Body of pancreas (tissue), 4 donors: Measurements from ENCODE around the gene KLKB1. TPM values are rescaled to one million over a fixed set of nuclear protein-coding genes. Genes with fewer than 3 reads are reported as not detected.
"Not testable (repeated sequence)": the region's sequence is repeated elsewhere in the genome, so short reads cannot be mapped to it uniquely, and the experiment has no call there.

ENCODE experiments used
- ATAC-seq: fragments of 150-250 bp; one replicate; pipeline ENCODE4 v1.9.1; 2016
- DNase-seq, 4 donors: peaks; one replicate each; pipeline ENCODE4 v3.0.0-alpha.2; 2019
- H3K27ac ChIP-seq, 4 donors: fragments of 200-600 bp; sonication (generic); 1 replicate in 3 of 4; 2 replicates in 1 of 4; pipeline versions ENCODE4 v1.5.1 to v1.6.1; 2016 to 2019; ENCODE audit warnings: mild to moderate bottlenecking in 1 of 4, mixed read lengths in 1 of 4, moderate library complexity in 1 of 4
- H3K27me3 ChIP-seq, 2 donors: fragments of 200-600 bp; sonication (generic); one replicate each; pipeline ENCODE4 v1.6.0; 2016; ENCODE audit warnings: mild to moderate bottlenecking in 1 of 2
- H3K36me3 ChIP-seq, 2 donors: fragments of 200-600 bp; sonication (generic); replicated peaks in 1 of 2; 2 replicates each; pipeline ENCODE4 v1.5.1; 2016; ENCODE audit warnings: low read depth in 2 of 2; ENCODE audit not compliant: insufficient read depth in 1 of 2
- H3K4me1 ChIP-seq: fragments of 200-600 bp; sonication (generic); one replicate; pipeline ENCODE4 v1.6.0; 2016
- H3K4me3 ChIP-seq, 2 donors: fragments of 200-600 bp; sonication (generic); 1 replicate in 1 of 2; 2 replicates in 1 of 2; pipeline ENCODE4 v1.5.1; 2016 to 2019
- H3K9me3 ChIP-seq, 3 donors: fragments of 200-600 bp; sonication (generic); 1 replicate in 2 of 3; 2 replicates in 1 of 3; pipeline ENCODE4 v1.5.1; 2016
- POLR2A ChIP-seq, 3 donors: fragments of 450-650 bp; IDR thresholded peaks; one replicate each; pipeline ENCODE4 v1.6.1; 2016; ENCODE audit warnings: antibody characterized with exemption in 3 of 3, mild to moderate bottlenecking in 2 of 3
- WGBS, 2 donors: methylation state at CpG; one replicate each; pipeline ENCODE4 v1.1.5; 2017; 5-methylcytosine and 5-hydroxymethylcytosine counted together
- intact Hi-C: fragments of 100-400 bp; cut with DNase I; formaldehyde crosslinking; loops from one replicate; pipeline ENCODE4 v1.15.1; 2023
- total RNA-seq, 2 donors: library from RNA; depleted of rRNA; stranded (reverse); fragments of >200 nt; gene quantifications; one replicate each; pipeline ENCODE4 v1.1.0, GENCODE V29; 2016
- TF ChIP-seq, protein P1 (sequence below), 7 experiments: fragments of 450-650 bp in 4 of 7; fragments of 200-600 bp in 3 of 7; sonication (generic) in 3 of 7; IDR thresholded peaks; one replicate each; pipeline ENCODE4 v1.5.1; 2016 to 2019; ENCODE audit warnings: antibody characterized with exemption in 7 of 7

KLKB1 gene
- total RNA-seq, 2 donors from 2014 or later: 2.6 to 3.1 TPM

DNA sequence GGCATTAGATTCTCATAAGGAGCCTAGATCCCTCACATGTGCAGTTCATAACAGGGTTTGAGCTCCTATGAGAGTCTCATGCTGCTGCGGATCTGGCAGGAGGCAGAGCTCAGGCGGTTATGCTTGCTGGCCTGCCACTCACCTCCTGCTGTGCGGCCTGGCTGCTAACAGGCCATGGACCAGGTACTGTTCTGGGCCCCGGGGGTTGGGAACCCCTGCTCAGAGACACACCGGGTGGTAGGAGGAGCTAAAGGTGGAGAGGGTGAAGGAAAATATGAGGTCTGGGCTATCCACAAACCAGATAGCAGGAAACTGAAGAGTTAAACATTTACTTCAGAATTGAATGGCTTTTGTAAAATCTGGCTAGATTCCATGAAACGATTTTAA, 32.8 kb downstream of the KLKB1 start:
- H3K4me3 ChIP-seq: no peak overlapping the region
- intact Hi-C loops: no loop called here
- ATAC-seq: peak; percentile 60
- peak; percentile 48 to 65 (median 52) for DNase-seq
- no peaks in the 10 kb centered on the region for H3K27me3 ChIP-seq
- no peaks in the 10 kb centered on the region for H3K9me3 ChIP-seq
- peak overlapping the region; percentile 77 to 92 (median 84) for H3K27ac ChIP-seq
- no peaks in the 10 kb centered on the region for H3K36me3 ChIP-seq
- peaks cover 30% of the 10 kb centered on the region for H3K4me1 ChIP-seq
- 33 to 39% methylated on average over 4 to 6 of the region's 6 CpGs for WGBS, 2 donors
- TF ChIP-seq POLR2A (IDR thresholded peaks at IDR 0.05): peak in 1 of 3 donors; percentile 13
- TF ChIP-seq, protein P1, sequence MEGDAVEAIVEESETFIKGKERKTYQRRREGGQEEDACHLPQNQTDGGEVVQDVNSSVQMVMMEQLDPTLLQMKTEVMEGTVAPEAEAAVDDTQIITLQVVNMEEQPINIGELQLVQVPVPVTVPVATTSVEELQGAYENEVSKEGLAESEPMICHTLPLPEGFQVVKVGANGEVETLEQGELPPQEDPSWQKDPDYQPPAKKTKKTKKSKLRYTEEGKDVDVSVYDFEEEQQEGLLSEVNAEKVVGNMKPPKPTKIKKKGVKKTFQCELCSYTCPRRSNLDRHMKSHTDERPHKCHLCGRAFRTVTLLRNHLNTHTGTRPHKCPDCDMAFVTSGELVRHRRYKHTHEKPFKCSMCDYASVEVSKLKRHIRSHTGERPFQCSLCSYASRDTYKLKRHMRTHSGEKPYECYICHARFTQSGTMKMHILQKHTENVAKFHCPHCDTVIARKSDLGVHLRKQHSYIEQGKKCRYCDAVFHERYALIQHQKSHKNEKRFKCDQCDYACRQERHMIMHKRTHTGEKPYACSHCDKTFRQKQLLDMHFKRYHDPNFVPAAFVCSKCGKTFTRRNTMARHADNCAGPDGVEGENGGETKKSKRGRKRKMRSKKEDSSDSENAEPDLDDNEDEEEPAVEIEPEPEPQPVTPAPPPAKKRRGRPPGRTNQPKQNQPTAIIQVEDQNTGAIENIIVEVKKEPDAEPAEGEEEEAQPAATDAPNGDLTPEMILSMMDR (IDR thresholded peaks at IDR 0.05): no peak

DNA sequence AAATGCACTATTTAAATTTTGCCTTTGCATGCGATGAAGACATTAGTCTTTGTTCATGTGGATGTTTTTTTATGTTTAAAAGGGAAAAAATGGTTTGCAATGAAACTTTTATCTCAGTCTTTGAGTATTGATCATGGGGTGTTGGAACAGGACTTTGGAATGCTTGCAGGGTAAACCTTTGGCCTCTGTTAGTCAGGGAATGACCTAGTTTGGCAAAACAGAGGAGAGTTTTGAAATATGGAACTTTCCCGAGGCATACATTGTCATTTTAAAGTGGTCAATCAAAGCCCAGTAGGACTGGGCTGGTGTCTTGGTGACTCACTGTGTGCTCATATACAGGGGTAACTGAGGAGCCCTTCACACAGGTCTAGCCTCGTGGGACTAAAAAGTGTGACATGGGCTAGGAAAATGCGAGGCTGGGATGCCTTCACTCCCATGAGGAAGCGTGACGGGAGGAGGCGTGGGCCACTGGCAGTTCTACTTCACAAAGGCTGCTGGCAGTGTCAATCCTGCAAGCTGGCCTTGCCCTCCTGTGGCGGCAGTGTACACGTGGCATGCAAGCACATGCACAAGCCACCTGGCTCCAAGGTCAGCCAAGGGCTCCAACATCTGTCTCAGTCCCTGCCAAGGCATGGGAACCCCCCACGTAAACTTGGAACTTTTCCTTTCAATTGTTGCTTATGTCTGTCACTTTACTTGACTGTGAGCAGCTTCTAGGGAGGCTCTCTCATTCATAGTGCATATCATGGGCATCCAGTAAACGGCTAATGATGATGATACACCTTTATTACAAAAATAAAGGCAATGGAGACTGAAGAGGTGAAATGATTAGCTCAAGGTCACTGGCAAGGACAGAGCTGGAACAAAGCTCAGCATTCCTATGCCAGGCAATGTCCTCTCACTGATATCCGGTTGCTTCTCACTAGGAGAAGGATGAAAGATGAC, 33.5 kb downstream of the KLKB1 start:
- peak overlapping the region; percentile 77 to 92 (median 84) for H3K27ac ChIP-seq
- no peak overlapping the region for H3K4me3 ChIP-seq
- DNase-seq: peak; percentile 86 to 95 (median 92)
- peak in 1 of 3 donors; percentile 30 for TF ChIP-seq POLR2A (IDR thresholded peaks at IDR 0.05)
- TF ChIP-seq, protein P1 (IDR thresholded peaks at IDR 0.05): peak in 1 of 7 experiments; percentile 11
- WGBS, 2 donors: 3 to 16% methylated on average over 12 of the region's 12 CpGs
- intact Hi-C loops: no loop called here
- H3K36me3 ChIP-seq: no peaks in the 10 kb centered on the region
- H3K4me1 ChIP-seq: peaks cover 36% of the 10 kb centered on the region
- peak; percentile 86 for ATAC-seq
- no peaks in the 10 kb centered on the region for H3K9me3 ChIP-seq
- H3K27me3 ChIP-seq: no peaks in the 10 kb centered on the region

DNA sequence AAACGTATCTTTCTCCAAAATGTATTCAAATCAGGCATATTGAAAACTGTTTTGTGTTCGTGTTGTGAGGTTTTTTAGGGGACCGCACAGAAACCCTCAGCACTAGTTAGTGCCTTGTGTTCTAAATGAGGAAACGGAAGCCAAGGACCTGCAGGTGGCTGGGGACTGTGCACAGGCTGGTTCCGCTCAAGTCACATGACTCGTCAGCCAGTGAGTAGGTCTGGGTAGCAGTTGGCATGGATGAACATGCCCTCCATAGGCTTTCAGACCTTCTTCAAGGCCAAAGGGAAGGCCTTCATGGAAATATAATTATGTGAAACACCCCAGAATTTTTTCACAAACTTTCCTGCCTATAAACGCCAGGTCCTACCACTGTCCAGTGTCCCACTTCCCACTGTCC, 37.4 kb downstream of the KLKB1 start:
- intact Hi-C loops: no loop called here
- H3K27ac ChIP-seq: peak overlapping the region in 3 of 4 donors; percentile 81 to 87 (median 84)
- H3K4me3 ChIP-seq: no peak overlapping the region
- H3K9me3 ChIP-seq: no peaks in the 10 kb centered on the region
- TF ChIP-seq POLR2A (IDR thresholded peaks at IDR 0.05): no peak
- TF ChIP-seq, protein P1 (IDR thresholded peaks at IDR 0.05): no peak
- DNase-seq: peak in 1 of 4 donors; percentile 14
- 92 to 93% methylated on average over 7 of the region's 7 CpGs for WGBS, 2 donors
- no peaks in the 10 kb centered on the region for H3K27me3 ChIP-seq
- no peak for ATAC-seq
- H3K36me3 ChIP-seq: no peaks in the 10 kb centered on the region
- peaks cover 41% of the 10 kb centered on the region for H3K4me1 ChIP-seq

DNA sequence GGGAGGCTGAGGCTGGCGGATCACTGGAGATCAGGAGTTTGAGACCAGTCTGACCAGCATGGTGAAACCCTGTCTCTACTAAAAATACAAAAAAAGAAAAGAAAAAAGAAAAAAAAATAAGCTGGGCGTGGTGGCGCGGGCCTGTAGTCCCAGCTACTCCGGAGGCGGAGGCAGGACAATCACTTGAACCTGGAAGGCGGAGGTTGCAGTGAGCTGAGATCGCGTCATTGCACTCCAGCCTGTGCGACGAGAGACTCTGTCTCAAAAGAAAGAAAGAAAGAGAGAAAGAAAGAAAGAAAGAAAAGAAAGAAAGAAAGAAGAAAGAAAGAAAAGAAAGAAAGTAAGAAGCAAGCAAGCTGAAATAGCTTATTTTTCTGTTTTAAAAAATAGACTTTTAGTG, 37.9 kb downstream of the KLKB1 start:
- H3K4me3 ChIP-seq, H3K9me3 ChIP-seq, ATAC-seq, H3K27me3 ChIP-seq, intact Hi-C loops, H3K36me3 ChIP-seq: not testable (repeated sequence)
- H3K4me1 ChIP-seq: peaks cover 37% of the 10 kb centered on the region
- peak overlapping the region in 3 of 4 donors; percentile 81 to 87 (median 84) for H3K27ac ChIP-seq
- DNase-seq: peak in 2 of 4 donors; percentile 20 to 23
- 79 to 93% methylated on average over 11 of the region's 11 CpGs for WGBS, 2 donors
- TF ChIP-seq POLR2A (IDR thresholded peaks at IDR 0.05): peak in 1 of 3 donors; percentile 15
